Measurements from ENCODE around the gene ARID5B. TPM values are rescaled to one million over a fixed set of nuclear protein-coding genes. Genes with fewer than 3 reads are reported as not detected.
"Not testable (repeated sequence)": the region's sequence is repeated elsewhere in the genome, so short reads cannot be mapped to it uniquely, and the experiment has no call there.

ARID5B gene
- total RNA-seq, 1 donor from 2014 or later: 0.62 TPM

- Mint-ChIP-seq H3K27ac (ENCODE audit: unreplicated experiment) (no peak overlapping the region), H3K9me3 (ENCODE audit: unreplicated experiment) (no peaks in the 10 kb centered on the region), H3K27me3 (ENCODE audit: unreplicated experiment) (peaks cover 3% of the 10 kb centered on the region), H3K4me3 (ENCODE audit: unreplicated experiment) (no peak overlapping the region), H3K4me1 (ENCODE audit: unreplicated experiment) (peaks cover 4% of the 10 kb centered on the region), H3K36me3 (ENCODE audit: low read depth, unreplicated experiment) (no peaks in the 10 kb centered on the region)
- TF ChIP-seq CTCF (IDR thresholded peaks at IDR 0.05; ENCODE audit: unreplicated experiment): no peak
- DNase-seq (ENCODE audit: low spot score): no peak
Measured at GRCh38 chr10:62025134-62025794, 123.8 kb downstream of the ARID5B start.

DNA sequence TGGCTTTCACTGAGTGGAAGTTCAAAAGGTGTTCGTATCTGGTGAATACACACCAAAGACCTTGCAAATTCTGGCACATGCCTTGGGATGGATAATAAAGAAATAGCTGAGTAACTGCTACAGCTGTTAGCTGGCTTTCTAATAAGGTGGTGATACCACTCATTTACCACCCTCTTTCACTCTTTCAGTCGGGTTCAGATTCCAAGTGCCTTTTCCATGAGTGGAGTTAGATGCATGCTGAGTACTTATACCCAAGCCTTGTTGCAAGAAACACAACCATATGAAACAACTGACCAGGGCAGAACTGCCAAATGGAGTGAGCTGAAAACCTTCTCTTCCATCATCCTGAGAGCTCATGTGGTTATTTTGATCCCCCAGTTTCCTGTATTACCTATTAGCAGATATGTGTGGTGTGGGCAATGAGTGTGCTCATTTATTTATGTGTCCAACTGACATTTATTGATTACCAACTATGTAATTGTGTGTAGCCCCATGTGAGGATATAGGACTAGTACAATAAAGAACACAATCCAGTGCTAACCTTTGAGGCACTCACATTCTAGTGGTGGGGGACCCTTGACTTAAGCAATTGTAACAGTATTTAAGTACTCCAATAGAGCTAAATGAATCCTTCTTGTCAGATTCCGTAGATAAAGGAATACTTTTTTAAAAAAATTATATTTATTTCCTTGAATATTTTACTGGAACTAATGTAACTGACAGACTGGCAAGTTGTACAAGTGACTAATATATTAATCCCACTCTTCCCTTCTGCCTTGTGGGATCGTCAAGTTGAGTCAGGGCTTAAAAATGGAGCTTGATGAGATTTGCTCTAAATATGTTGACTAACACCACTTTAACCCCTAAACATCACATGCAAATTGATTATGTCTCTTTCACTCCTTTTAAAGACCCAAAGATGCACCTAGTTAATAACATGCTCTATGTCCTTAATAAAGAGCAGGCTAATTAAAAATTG is 124.7 kb downstream of the ARID5B start:
- Mint-ChIP-seq H3K27ac (ENCODE audit: unreplicated experiment) (no peak overlapping the region), H3K9me3 (ENCODE audit: unreplicated experiment) (no peaks in the 10 kb centered on the region), H3K4me1 (ENCODE audit: unreplicated experiment) (peaks cover 4% of the 10 kb centered on the region), H3K36me3 (ENCODE audit: low read depth, unreplicated experiment) (no peaks in the 10 kb centered on the region), H3K27me3 (ENCODE audit: unreplicated experiment) (peaks cover 3% of the 10 kb centered on the region), H3K4me3 (ENCODE audit: unreplicated experiment) (no peak overlapping the region)
- DNase-seq (ENCODE audit: low spot score): no peak
- no peak for TF ChIP-seq CTCF (IDR thresholded peaks at IDR 0.05; ENCODE audit: unreplicated experiment)

- Mint-ChIP-seq H3K27ac (ENCODE audit: unreplicated experiment) (no peak overlapping the region), H3K36me3 (ENCODE audit: low read depth, unreplicated experiment) (no peaks in the 10 kb centered on the region), H3K4me1 (ENCODE audit: unreplicated experiment) (peaks cover 2% of the 10 kb centered on the region), H3K9me3 (ENCODE audit: unreplicated experiment) (no peaks in the 10 kb centered on the region), H3K4me3 (ENCODE audit: unreplicated experiment) (no peak overlapping the region), H3K27me3 (ENCODE audit: unreplicated experiment) (peaks cover 3% of the 10 kb centered on the region)
- DNase-seq (ENCODE audit: low spot score): no peak
- no peak for TF ChIP-seq CTCF (IDR thresholded peaks at IDR 0.05; ENCODE audit: unreplicated experiment)
Measured at GRCh38 chr10:62027841-62028501, 126.5 kb downstream of the ARID5B start.

DNA sequence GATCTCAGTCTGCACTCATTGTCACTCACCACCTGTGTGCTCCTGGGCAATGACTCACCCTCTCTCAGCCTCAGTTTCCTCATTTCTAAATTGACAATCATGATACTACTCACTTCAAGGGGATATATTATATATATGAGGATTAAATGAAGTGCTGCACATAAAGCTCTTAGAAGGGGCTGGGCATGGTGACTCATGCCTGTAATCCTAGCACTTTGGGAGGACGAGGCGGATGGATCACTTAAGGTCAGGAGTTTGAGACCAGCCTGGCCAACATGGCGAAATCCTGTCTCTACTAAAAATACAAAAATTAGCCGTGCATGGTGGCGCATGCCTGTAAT is 127.0 kb downstream of the ARID5B start:
- H3K9me3 Mint-ChIP-seq (ENCODE audit: unreplicated experiment); H3K27me3 Mint-ChIP-seq (ENCODE audit: unreplicated experiment); H3K27ac Mint-ChIP-seq (ENCODE audit: unreplicated experiment); H3K4me1 Mint-ChIP-seq (ENCODE audit: unreplicated experiment); DNase-seq (ENCODE audit: low spot score); H3K4me3 Mint-ChIP-seq (ENCODE audit: unreplicated experiment); H3K36me3 Mint-ChIP-seq (ENCODE audit: low read depth, unreplicated experiment): not testable (repeated sequence)

GRCh38 chr10:62029401-62029800 is 127.9 kb downstream of the ARID5B start:
- Mint-ChIP-seq H3K27me3 (ENCODE audit: unreplicated experiment) (peaks cover 3% of the 10 kb centered on the region), H3K27ac (ENCODE audit: unreplicated experiment) (no peak overlapping the region), H3K36me3 (ENCODE audit: low read depth, unreplicated experiment) (no peaks in the 10 kb centered on the region), H3K9me3 (ENCODE audit: unreplicated experiment) (no peaks in the 10 kb centered on the region), H3K4me3 (ENCODE audit: unreplicated experiment) (no peak overlapping the region), H3K4me1 (ENCODE audit: unreplicated experiment) (peaks cover 2% of the 10 kb centered on the region)
- DNase-seq (ENCODE audit: low spot score): no peak
- no peak for TF ChIP-seq CTCF (IDR thresholded peaks at IDR 0.05; ENCODE audit: unreplicated experiment)

Data from endothelial cell (in vitro differentiated cells).